Prostate gland (tissue), 2 donors: ENCODE measurements around the gene ACAA1.
A peak's percentile ranks its signal among the peaks of the same experiment; 100 is the strongest.

ENCODE experiments used
- POLR2A ChIP-seq: fragments of 450-650 bp; IDR thresholded peaks from one replicate; pipeline ENCODE4 v1.6.1; 2016; ENCODE audit warnings: antibody characterized with exemption, mild to moderate bottlenecking
- TF ChIP-seq, protein P1 (sequence below), 4 experiments: fragments of 200-600 bp in 2 of 4; fragments of 450-650 bp in 2 of 4; sonication (generic) in 2 of 4; IDR thresholded peaks; 1 replicate in 3 of 4; 2 replicates in 1 of 4; pipeline ENCODE4 v1.5.1; 2016 to 2019; ENCODE audit warnings: antibody characterized with exemption in 4 of 4, mild to moderate bottlenecking in 2 of 4, moderate library complexity in 2 of 4

GRCh38 chr3:38136777-38137614 lies at the start of gene ACAA1:
- TF ChIP-seq, protein P1, sequence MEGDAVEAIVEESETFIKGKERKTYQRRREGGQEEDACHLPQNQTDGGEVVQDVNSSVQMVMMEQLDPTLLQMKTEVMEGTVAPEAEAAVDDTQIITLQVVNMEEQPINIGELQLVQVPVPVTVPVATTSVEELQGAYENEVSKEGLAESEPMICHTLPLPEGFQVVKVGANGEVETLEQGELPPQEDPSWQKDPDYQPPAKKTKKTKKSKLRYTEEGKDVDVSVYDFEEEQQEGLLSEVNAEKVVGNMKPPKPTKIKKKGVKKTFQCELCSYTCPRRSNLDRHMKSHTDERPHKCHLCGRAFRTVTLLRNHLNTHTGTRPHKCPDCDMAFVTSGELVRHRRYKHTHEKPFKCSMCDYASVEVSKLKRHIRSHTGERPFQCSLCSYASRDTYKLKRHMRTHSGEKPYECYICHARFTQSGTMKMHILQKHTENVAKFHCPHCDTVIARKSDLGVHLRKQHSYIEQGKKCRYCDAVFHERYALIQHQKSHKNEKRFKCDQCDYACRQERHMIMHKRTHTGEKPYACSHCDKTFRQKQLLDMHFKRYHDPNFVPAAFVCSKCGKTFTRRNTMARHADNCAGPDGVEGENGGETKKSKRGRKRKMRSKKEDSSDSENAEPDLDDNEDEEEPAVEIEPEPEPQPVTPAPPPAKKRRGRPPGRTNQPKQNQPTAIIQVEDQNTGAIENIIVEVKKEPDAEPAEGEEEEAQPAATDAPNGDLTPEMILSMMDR (IDR thresholded peaks at IDR 0.05) = peak in 2 of 4 experiments; percentile 24 to 40
- peak; percentile 97 for TF ChIP-seq POLR2A
